HepG2 (cell line): ENCODE data around the gene GRIP2.

Experiments
- EZH2 ChIP-seq: conservative IDR thresholded peaks from 2 replicates; pipeline ENCODE4 v1.6.1; 2012; ENCODE audit warnings: mild to moderate bottlenecking, low read depth, low read length, moderate library complexity
- MXI1 ChIP-seq: IDR thresholded peaks from 3 replicates; pipeline ENCODE4 v1.6.1; 2012; ENCODE audit warnings: low read depth, low read length, inconsistent platforms, borderline replicate concordance
- TEAD3 ChIP-seq: optimal IDR thresholded peaks from 2 replicates; pipeline ENCODE3; 2016; ENCODE audit warnings: borderline replicate concordance

DNA sequence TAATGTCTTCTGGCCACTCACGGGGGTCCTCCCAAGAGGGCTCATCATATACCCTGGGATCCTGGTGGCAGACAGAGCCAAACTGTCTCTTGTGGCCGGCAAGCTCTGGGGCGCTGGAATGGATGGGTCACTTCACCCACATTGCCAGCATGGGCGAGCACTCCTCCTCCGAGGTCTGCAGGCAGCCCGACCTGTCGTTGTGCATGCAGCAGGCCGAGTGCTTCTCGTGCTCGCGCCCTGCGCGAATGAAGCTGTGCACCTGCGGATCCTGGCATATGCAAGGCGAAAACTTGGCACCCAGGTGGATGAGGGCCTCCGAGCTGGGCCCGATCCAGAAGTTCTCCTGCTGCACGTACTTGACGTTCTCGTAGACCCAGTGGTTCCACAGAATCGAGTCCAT, 33.6 kb upstream of the GRIP2 start:
- no peak for TF ChIP-seq MXI1
- TF ChIP-seq TEAD3 (CRISPR knock-in tag) = no peak
- no peak for TF ChIP-seq EZH2
